Stimulated activated CD4-positive, alpha-beta T cell treated with anti-CD3 and anti-CD28 coated beads, Interleukin-15, amount 100 ng/mL, for 1 hour (primary cell): Measurements from ENCODE around the gene TEX13D.
A peak's percentile ranks its signal among the peaks of the same experiment; 100 is the strongest.
"Not testable (repeated sequence)": the region's sequence is repeated elsewhere in the genome, so short reads cannot be mapped to it uniquely, and the experiment has no call there.

Experiments
- DNase-seq, 2 donors: peaks; one replicate each; pipeline ENCODE4 v3.0.0-alpha.2; 2020; ENCODE audit warnings: low read depth in 1 of 2, low spot score in 1 of 2

Gene TEX13D

GRCh38 chrX:124332481-124333424, at the start of gene TEX13D:
Gene TEX13D (plus strand): TSS chrX:124332660. CDS start chrX:124332918, 258 bp downstream.
- DNase-seq, result no peak

GRCh38 chrX:124289443-124289842, 43.0 kb upstream of the TEX13D start:
- DNase-seq, result no peak

GRCh38 chrX:124293810-124294209, 38.6 kb upstream of the TEX13D start:
- no peak for DNase-seq

- DNase-seq, result not testable (repeated sequence)
These were observed 33.1 kb upstream of the TEX13D start for GRCh38 chrX:124299323-124299722.

GRCh38 chrX:124300405-124300804, 32.1 kb upstream of the TEX13D start:
- DNase-seq, result no peak

- DNase-seq, result no peak
These were observed 25.1 kb upstream of the TEX13D start for GRCh38 chrX:124307253-124307907.

- no peak for DNase-seq
These were observed 6.7 kb upstream of the TEX13D start for GRCh38 chrX:124325732-124326131.

GRCh38 chrX:124328765-124329164, 3.7 kb upstream of the TEX13D start:
- DNase-seq, result no peak

GRCh38 chrX:124333862-124334261, 1.4 kb downstream of the TEX13D start:
- DNase-seq, result no peak

GRCh38 chrX:124334555-124334954, 2.1 kb downstream of the TEX13D start:
- DNase-seq, result not testable (repeated sequence)

- no peak for DNase-seq
These were observed 3.1 kb downstream of the TEX13D start for GRCh38 chrX:124335598-124335997.

- no peak for DNase-seq
These were observed 5.5 kb downstream of the TEX13D start for GRCh38 chrX:124337916-124338315.

GRCh38 chrX:124338733-124339514, 6.5 kb downstream of the TEX13D start:
- no peak for DNase-seq

- DNase-seq, result no peak
These were observed 9.1 kb downstream of the TEX13D start for GRCh38 chrX:124341396-124342132.

GRCh38 chrX:124342174-124342867, 9.9 kb downstream of the TEX13D start:
- no peak for DNase-seq

GRCh38 chrX:124343016-124343415, 10.6 kb downstream of the TEX13D start:
- no peak for DNase-seq

GRCh38 chrX:124344246-124344645, 11.8 kb downstream of the TEX13D start:
- no peak for DNase-seq

GRCh38 chrX:124346117-124346876, 13.8 kb downstream of the TEX13D start, which contains the start of gene SH2D1A:
Gene SH2D1A (plus strand): TSS chrX:124346563. CDS start chrX:124346643, 80 bp downstream.
- peak in 1 of 2 donors; percentile 11 for DNase-seq

GRCh38 chrX:124346877-124347241, 14.4 kb downstream of the TEX13D start:
- DNase-seq, result no peak
